ENCODE measurements around the gene NABP1.

GRCh38 chr2:191678437-191679100 is 633 bp downstream of the NABP1 start:
- TF ChIP-seq POLR2A (IDR thresholded peaks at IDR 0.05; ENCODE audit: low read depth, low read length) (no peak), POLR2AphosphoS5 (IDR thresholded peaks at IDR 0.05; ENCODE audit: low read depth, low read length) (no peak)
